ENCODE results near the gene VPS54.

GRCh38 chr2:63858291-63858690 is 160.9 kb downstream of the VPS54 start:
- TF ChIP-seq, protein P1, sequence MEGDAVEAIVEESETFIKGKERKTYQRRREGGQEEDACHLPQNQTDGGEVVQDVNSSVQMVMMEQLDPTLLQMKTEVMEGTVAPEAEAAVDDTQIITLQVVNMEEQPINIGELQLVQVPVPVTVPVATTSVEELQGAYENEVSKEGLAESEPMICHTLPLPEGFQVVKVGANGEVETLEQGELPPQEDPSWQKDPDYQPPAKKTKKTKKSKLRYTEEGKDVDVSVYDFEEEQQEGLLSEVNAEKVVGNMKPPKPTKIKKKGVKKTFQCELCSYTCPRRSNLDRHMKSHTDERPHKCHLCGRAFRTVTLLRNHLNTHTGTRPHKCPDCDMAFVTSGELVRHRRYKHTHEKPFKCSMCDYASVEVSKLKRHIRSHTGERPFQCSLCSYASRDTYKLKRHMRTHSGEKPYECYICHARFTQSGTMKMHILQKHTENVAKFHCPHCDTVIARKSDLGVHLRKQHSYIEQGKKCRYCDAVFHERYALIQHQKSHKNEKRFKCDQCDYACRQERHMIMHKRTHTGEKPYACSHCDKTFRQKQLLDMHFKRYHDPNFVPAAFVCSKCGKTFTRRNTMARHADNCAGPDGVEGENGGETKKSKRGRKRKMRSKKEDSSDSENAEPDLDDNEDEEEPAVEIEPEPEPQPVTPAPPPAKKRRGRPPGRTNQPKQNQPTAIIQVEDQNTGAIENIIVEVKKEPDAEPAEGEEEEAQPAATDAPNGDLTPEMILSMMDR (conservative IDR thresholded peaks at IDR 0.05), result no peak
- TF ChIP-seq EZH2 (IDR thresholded peaks at IDR 0.05; ENCODE audit: low read depth), result no peak

All from PC-9 (cell line).